AG04449 (cell line): Measurements from ENCODE around the gene CAMTA1.

Experiments
- CTCF ChIA-PET: fragments of 350-600 bp; formaldehyde crosslinking; extraction: SDS; loops from one replicate; lab custom pipeline; 2021; ENCODE audit warnings: antibody characterized with exemption; lab: Yijun Ruan, JAX
- POLR2A ChIA-PET: fragments of 400-600, 350-600 bp; formaldehyde crosslinking; extraction: SDS; loops from one replicate; lab custom pipeline; 2020; ENCODE audit warnings: antibody characterized with exemption, inconsistent platforms; lab: Yijun Ruan, JAX
- DNase-seq: peaks from one replicate; pipeline ENCODE4 v3.0.0-alpha.2; 2010; ENCODE audit warnings: low read depth, low spot score
- H3K4me3 ChIP-seq: 2 replicates; pipeline ENCODE4 v1.5.1; 2011; ENCODE audit warnings: low read depth, mild to moderate bottlenecking, control low read depth, low read length
- CTCF ChIP-seq: IDR thresholded peaks from one replicate; pipeline ENCODE4 v1.5.1; 2011; ENCODE audit warnings: mild to moderate bottlenecking, moderate library complexity, low read length, control low read depth, inconsistent platforms; ENCODE audit not compliant: insufficient read depth; ENCODE audit errors: missing control alignments

Gene CAMTA1

GRCh38 chr1:7698641-7699040 is 913.4 kb downstream of the CAMTA1 start:
- CTCF ChIA-PET, result interaction anchor here (3.1 to 9.3 kb wide), 2 partner anchors 31 to 54 kb away, joined by 17 to 52 read pairs; no protein-coding TSS in a partner anchor
- no peak for DNase-seq
- TF ChIP-seq CTCF, result no peak
- H3K4me3 ChIP-seq, result no peak overlapping the region
- POLR2A ChIA-PET, result no interaction called here

- no peak for TF ChIP-seq CTCF
- no peak overlapping the region for H3K4me3 ChIP-seq
- DNase-seq, result no peak
- ChIA-PET POLR2A (no interaction called here), CTCF (interaction anchor here (3.1 to 4.1 kb wide), 2 partner anchors 34 to 50 kb away, joined by 19 to 20 read pairs; no protein-coding TSS in a partner anchor)
Observed at GRCh38 chr1:7702365-7702764, 917.1 kb downstream of the CAMTA1 start.

GRCh38 chr1:7703321-7704213 is 918.3 kb downstream of the CAMTA1 start:
- no peak for TF ChIP-seq CTCF
- H3K4me3 ChIP-seq, result no peak overlapping the region
- ChIA-PET CTCF (interaction anchor here (0.8 to 4.1 kb wide), 3 partner anchors 13 to 49 kb away, joined by 3 to 20 read pairs (median 19); no protein-coding TSS in a partner anchor), POLR2A (no interaction called here)
- no peak for DNase-seq

- peak; percentile 5 for DNase-seq
- H3K4me3 ChIP-seq, result peak overlapping the region; percentile 23
- CTCF ChIA-PET, result interaction anchor here (0.8 to 4.1 kb wide), 3 partner anchors 12 to 48 kb away, joined by 3 to 20 read pairs (median 19); no protein-coding TSS in a partner anchor
- POLR2A ChIA-PET, result no interaction called here
- TF ChIP-seq CTCF, result no peak
Observed at GRCh38 chr1:7704214-7705047, 919.2 kb downstream of the CAMTA1 start.

- POLR2A ChIA-PET, result no interaction called here
- CTCF ChIA-PET, result interaction anchor here (3.1 to 4.1 kb wide), 2 partner anchors 37 to 47 kb away, joined by 19 to 20 read pairs; no protein-coding TSS in a partner anchor
- no peak overlapping the region; the same call in 1 of the 2 replicates for H3K4me3 ChIP-seq
- no peak for TF ChIP-seq CTCF
- DNase-seq, result no peak
Observed at GRCh38 chr1:7705048-7705907, 920.0 kb downstream of the CAMTA1 start.
